HG03159 (cell line): ENCODE results near the gene BATF3.
"Not testable (repeated sequence)": the region's sequence is repeated elsewhere in the genome, so short reads cannot be mapped to it uniquely, and the experiment has no call there.

Source experiments
- ATAC-seq: cut with Tn5 transposase; IDR thresholded peaks from one replicate; pipeline ENCODE4 v1.9.1; 2021; ENCODE audit warnings: mild to moderate bottlenecking, moderate library complexity; ENCODE audit not compliant: unreplicated experiment

BATF3 gene

GRCh38 chr1:212664409-212665199, 35.0 kb downstream of the BATF3 start:
- ATAC-seq: no peak

GRCh38 chr1:212658250-212658649, 41.4 kb downstream of the BATF3 start:
- ATAC-seq: not testable (repeated sequence)

- ATAC-seq: no peak
Observed at GRCh38 chr1:212656730-212657129, 42.9 kb downstream of the BATF3 start.

GRCh38 chr1:212655668-212656440, 43.8 kb downstream of the BATF3 start:
- ATAC-seq: no peak

- no peak for ATAC-seq
Observed at GRCh38 chr1:212652609-212653008, 47.0 kb downstream of the BATF3 start.

GRCh38 chr1:212651977-212652376, 47.7 kb downstream of the BATF3 start:
- no peak for ATAC-seq

GRCh38 chr1:212651521-212651920, 48.1 kb downstream of the BATF3 start:
- ATAC-seq: no peak

GRCh38 chr1:212650228-212650627, 49.4 kb downstream of the BATF3 start:
- ATAC-seq: no peak

GRCh38 chr1:212649020-212649419, 50.6 kb downstream of the BATF3 start:
- ATAC-seq: no peak

- no peak for ATAC-seq
Observed at GRCh38 chr1:212648431-212648830, 51.2 kb downstream of the BATF3 start.

- no peak for ATAC-seq
Observed at GRCh38 chr1:212647004-212647403, 52.6 kb downstream of the BATF3 start.

GRCh38 chr1:212646588-212646987, 53.1 kb downstream of the BATF3 start:
- ATAC-seq: no peak

GRCh38 chr1:212645546-212646543, 53.8 kb downstream of the BATF3 start:
- no peak for ATAC-seq

- no peak for ATAC-seq
Observed at GRCh38 chr1:212644866-212645545, 54.6 kb downstream of the BATF3 start.

- ATAC-seq: no peak
Observed at GRCh38 chr1:212643877-212644276, 55.8 kb downstream of the BATF3 start.

GRCh38 chr1:212641956-212642355, 57.7 kb downstream of the BATF3 start:
- no peak for ATAC-seq

- no peak for ATAC-seq
Observed at GRCh38 chr1:212640223-212640878, 59.3 kb downstream of the BATF3 start.

- not testable (repeated sequence) for ATAC-seq
Observed at GRCh38 chr1:212639524-212639923, 60.1 kb downstream of the BATF3 start.

- no peak for ATAC-seq
Observed at GRCh38 chr1:212638492-212639151, 61.0 kb downstream of the BATF3 start.
